Measurements from ENCODE around the gene THBS3.
A peak's percentile ranks its signal among the peaks of the same experiment; 100 is the strongest.
"Not testable (repeated sequence)": the region's sequence is repeated elsewhere in the genome, so short reads cannot be mapped to it uniquely, and the experiment has no call there.

THBS3 gene

GRCh38 chr1:155220211-155220965 lies 12.7 kb upstream of the THBS3 start:
- not testable (repeated sequence) for H3K9ac ChIP-seq (ENCODE audit: low read depth in 1 of 2, low read length in 2 of 2); H3K36me3 ChIP-seq (ENCODE audit: control insufficient read depth in 1 of 2, insufficient read depth in 2 of 2, low read length in 2 of 2); H3K4me3 ChIP-seq (ENCODE audit: low read depth in 1 of 2, low read length in 2 of 2); H3K9me3 ChIP-seq (ENCODE audit: control insufficient read depth in 1 of 2, low read length in 2 of 2); H3K27me3 ChIP-seq (ENCODE audit: control insufficient read depth in 1 of 2, insufficient read depth in 2 of 2, low read length in 2 of 2); H3K27ac ChIP-seq (ENCODE audit: low read depth, low read length)
- peaks cover 10% of the 10 kb centered on the region in 2 donors for H3K4me1 ChIP-seq (ENCODE audit: control insufficient read depth in 1 of 2, insufficient read depth in 2 of 2, low read length in 2 of 2)

DNA sequence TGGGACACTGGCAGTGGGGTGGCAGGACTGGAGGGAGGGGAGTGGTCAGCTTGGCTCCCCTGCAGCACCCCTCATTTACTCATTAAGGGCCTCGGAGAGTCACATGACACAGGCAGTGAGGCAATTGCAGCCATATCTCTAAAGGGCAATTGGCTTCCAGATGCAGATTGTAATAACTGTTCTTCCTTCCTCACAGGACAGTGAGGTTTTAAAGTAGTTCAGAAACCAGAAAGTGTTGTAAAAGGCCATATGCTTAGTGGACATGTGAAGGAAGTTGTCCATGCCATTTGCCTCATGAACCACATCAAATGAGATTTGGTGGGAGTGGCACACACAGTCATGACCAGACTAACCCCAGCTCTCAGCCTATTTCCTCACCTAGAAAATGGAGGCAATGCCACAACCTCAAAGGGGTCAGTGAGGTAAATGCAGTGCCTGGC lies 11.9 kb upstream of the THBS3 start:
- Histone ChIP-seq H3K36me3 (ENCODE audit: control insufficient read depth in 1 of 2, insufficient read depth in 2 of 2, low read length in 2 of 2) (no peaks in the 10 kb centered on the region), H3K4me1 (ENCODE audit: control insufficient read depth in 1 of 2, insufficient read depth in 2 of 2, low read length in 2 of 2) (peaks cover 10% of the 10 kb centered on the region in 2 donors), H3K27ac (ENCODE audit: low read depth, low read length) (no peak overlapping the region), H3K9me3 (ENCODE audit: control insufficient read depth in 1 of 2, low read length in 2 of 2) (no peaks in the 10 kb centered on the region), H3K4me3 (ENCODE audit: low read depth in 1 of 2, low read length in 2 of 2) (no peak overlapping the region), H3K27me3 (ENCODE audit: control insufficient read depth in 1 of 2, insufficient read depth in 2 of 2, low read length in 2 of 2) (no peaks in the 10 kb centered on the region), H3K9ac (ENCODE audit: low read depth in 1 of 2, low read length in 2 of 2) (no peak overlapping the region)

GRCh38 chr1:155218854-155219591 lies 11.3 kb upstream of the THBS3 start:
- Histone ChIP-seq H3K9me3 (ENCODE audit: control insufficient read depth in 1 of 2, low read length in 2 of 2) (no peaks in the 10 kb centered on the region), H3K27ac (ENCODE audit: low read depth, low read length) (no peak overlapping the region), H3K36me3 (ENCODE audit: control insufficient read depth in 1 of 2, insufficient read depth in 2 of 2, low read length in 2 of 2) (no peaks in the 10 kb centered on the region), H3K27me3 (ENCODE audit: control insufficient read depth in 1 of 2, insufficient read depth in 2 of 2, low read length in 2 of 2) (no peaks in the 10 kb centered on the region), H3K9ac (ENCODE audit: low read depth in 1 of 2, low read length in 2 of 2) (no peak overlapping the region), H3K4me1 (ENCODE audit: control insufficient read depth in 1 of 2, insufficient read depth in 2 of 2, low read length in 2 of 2) (peaks cover 10% of the 10 kb centered on the region in 2 donors), H3K4me3 (ENCODE audit: low read depth in 1 of 2, low read length in 2 of 2) (peak overlapping the region in 1 of 2 donors; percentile 12)

- not testable (repeated sequence) for H3K36me3 ChIP-seq (ENCODE audit: control insufficient read depth in 1 of 2, insufficient read depth in 2 of 2, low read length in 2 of 2); H3K27ac ChIP-seq (ENCODE audit: low read depth, low read length); H3K27me3 ChIP-seq (ENCODE audit: control insufficient read depth in 1 of 2, insufficient read depth in 2 of 2, low read length in 2 of 2); H3K9me3 ChIP-seq (ENCODE audit: control insufficient read depth in 1 of 2, low read length in 2 of 2); H3K4me3 ChIP-seq (ENCODE audit: low read depth in 1 of 2, low read length in 2 of 2); H3K9ac ChIP-seq (ENCODE audit: low read depth in 1 of 2, low read length in 2 of 2)
- H3K4me1 ChIP-seq (ENCODE audit: control insufficient read depth in 1 of 2, insufficient read depth in 2 of 2, low read length in 2 of 2), result peaks cover 10 to 11% of the 10 kb centered on the region in 2 donors
These were observed 7.0 kb upstream of the THBS3 start for GRCh38 chr1:155214702-155215101.

DNA sequence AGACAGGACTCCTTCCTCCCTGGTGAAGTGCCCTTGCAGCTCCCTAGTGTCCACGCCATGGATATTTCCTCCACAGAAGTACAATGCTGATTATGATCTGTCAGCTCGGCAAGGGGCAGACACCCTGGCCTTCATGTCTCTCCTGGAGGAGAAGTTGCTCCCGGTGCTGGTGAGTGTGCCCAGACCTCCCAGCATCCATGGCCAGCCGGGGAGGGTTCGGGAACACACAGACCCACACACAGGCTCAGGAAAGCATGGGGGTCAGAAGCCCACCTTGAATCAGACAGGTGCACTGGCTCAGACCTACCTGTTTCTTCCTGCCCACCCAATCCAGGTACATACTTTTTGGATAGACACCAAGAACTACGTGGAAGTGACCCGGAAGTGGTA lies 4.3 kb upstream of the THBS3 start:
- H3K9me3 ChIP-seq (ENCODE audit: control insufficient read depth in 1 of 2, low read length in 2 of 2); H3K4me3 ChIP-seq (ENCODE audit: low read depth in 1 of 2, low read length in 2 of 2); H3K36me3 ChIP-seq (ENCODE audit: control insufficient read depth in 1 of 2, insufficient read depth in 2 of 2, low read length in 2 of 2); H3K27me3 ChIP-seq (ENCODE audit: control insufficient read depth in 1 of 2, insufficient read depth in 2 of 2, low read length in 2 of 2); H3K9ac ChIP-seq (ENCODE audit: low read depth in 1 of 2, low read length in 2 of 2); H3K27ac ChIP-seq (ENCODE audit: low read depth, low read length): not testable (repeated sequence)
- peaks cover 19 to 23% of the 10 kb centered on the region in 2 donors for H3K4me1 ChIP-seq (ENCODE audit: control insufficient read depth in 1 of 2, insufficient read depth in 2 of 2, low read length in 2 of 2)

DNA sequence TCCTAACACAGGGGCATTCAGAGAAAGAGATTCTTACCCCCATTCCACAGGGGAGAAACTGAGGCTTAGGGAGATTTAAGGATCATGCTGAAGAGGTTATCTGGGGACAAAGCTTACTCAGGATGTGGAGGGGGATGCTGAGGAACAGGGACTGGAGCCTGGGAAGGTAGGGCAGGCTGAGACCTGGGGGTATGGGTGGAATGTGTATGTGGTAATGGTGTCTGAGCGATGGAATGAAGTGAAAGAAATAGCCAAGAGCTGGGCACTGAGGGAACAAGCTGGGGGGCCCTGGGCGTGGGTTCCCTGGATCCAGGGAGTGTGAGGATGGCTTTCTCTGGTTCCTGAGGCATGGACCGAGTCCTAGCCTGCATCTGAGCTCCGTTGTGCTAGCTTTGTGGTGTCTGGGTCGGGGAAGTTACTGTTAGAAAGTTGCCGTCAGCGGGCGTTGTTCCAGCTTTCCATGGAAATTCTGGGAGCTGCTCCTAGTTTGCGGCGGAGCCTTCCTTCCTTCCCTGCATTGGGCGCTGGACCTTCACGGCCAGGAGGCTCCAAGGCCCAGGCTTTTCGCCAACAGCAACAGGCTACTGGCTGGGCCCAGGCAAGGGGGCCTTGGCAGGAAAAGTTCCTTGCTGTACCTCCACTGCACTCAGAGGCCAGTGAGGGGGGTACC lies 3.8 kb upstream of the THBS3 start:
- H3K27me3 ChIP-seq (ENCODE audit: control insufficient read depth in 1 of 2, insufficient read depth in 2 of 2, low read length in 2 of 2); H3K27ac ChIP-seq (ENCODE audit: low read depth, low read length); H3K9ac ChIP-seq (ENCODE audit: low read depth in 1 of 2, low read length in 2 of 2); H3K9me3 ChIP-seq (ENCODE audit: control insufficient read depth in 1 of 2, low read length in 2 of 2); H3K36me3 ChIP-seq (ENCODE audit: control insufficient read depth in 1 of 2, insufficient read depth in 2 of 2, low read length in 2 of 2); H3K4me3 ChIP-seq (ENCODE audit: low read depth in 1 of 2, low read length in 2 of 2): not testable (repeated sequence)
- H3K4me1 ChIP-seq (ENCODE audit: control insufficient read depth in 1 of 2, insufficient read depth in 2 of 2, low read length in 2 of 2), result peaks cover 21 to 26% of the 10 kb centered on the region in 2 donors

DNA sequence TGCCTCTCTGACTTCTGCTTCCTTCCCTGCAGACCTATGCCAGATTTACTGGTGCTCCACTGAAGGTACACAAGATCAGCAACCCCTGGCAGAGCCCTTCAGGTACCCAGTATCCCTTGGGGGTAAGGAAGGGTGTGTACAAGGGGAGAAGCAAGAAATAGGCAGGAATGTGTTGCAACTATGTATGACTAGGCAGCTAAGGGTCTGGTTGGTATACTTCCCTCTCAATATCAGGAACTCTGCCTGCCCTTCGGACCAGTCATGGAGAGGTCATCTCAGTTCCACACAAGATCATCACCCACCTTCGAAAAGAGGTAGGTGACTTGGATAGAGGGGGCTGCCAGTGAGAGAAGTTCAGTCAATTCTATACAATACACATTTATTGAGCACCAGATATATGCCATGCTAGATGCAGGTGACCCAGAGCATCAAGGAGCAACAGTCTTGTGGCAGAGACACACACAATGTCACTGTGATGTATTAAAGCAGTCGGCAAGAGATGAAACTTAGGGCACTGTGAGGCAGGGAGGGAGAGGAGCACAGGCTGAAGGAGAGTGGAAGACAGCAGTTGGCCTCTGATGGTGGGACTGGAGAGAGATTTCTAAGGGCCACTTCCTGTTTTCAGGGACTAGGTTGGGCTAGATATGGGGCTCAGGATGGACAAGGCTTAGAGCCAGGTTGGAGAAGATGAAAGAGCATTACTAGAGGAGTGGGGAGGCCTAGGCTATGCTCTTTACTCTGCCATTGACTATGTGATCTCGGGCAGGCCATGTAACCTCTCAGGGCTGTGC lies 2.8 kb upstream of the THBS3 start:
- Histone ChIP-seq H3K9me3 (ENCODE audit: control insufficient read depth in 1 of 2, low read length in 2 of 2) (no peaks in the 10 kb centered on the region), H3K9ac (ENCODE audit: low read depth in 1 of 2, low read length in 2 of 2) (no peak overlapping the region), H3K27ac (ENCODE audit: low read depth, low read length) (no peak overlapping the region), H3K4me3 (ENCODE audit: low read depth in 1 of 2, low read length in 2 of 2) (no peak overlapping the region), H3K36me3 (ENCODE audit: control insufficient read depth in 1 of 2, insufficient read depth in 2 of 2, low read length in 2 of 2) (peaks cover 0 to 4% of the 10 kb centered on the region in 2 donors), H3K27me3 (ENCODE audit: control insufficient read depth in 1 of 2, insufficient read depth in 2 of 2, low read length in 2 of 2) (no peaks in the 10 kb centered on the region), H3K4me1 (ENCODE audit: control insufficient read depth in 1 of 2, insufficient read depth in 2 of 2, low read length in 2 of 2) (peaks cover 21 to 26% of the 10 kb centered on the region in 2 donors)

DNA sequence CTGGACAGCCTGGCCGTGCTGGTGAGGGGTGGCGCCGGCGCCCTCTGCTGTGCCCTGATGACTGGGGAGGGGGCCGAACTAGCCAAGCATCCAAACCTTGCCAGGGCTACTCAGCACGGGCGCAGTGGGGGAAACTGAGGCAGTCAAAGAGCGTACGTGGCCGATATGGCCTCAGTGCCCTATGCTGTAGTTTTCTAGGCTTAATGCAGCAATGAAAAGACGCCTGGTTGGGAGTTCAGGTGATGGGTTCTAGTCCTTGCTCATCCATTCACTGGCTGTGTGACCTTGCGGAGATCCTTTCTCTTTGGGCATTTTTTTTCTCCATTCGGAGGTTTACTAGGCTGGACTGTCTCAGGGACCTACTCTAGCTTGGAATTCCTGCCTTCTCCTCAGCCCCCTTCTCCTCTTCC lies 1.6 kb upstream of the THBS3 start:
- peak overlapping the region; percentile 69 to 85 for H3K9ac ChIP-seq (ENCODE audit: low read depth in 1 of 2, low read length in 2 of 2)
- H3K27me3 ChIP-seq (ENCODE audit: control insufficient read depth in 1 of 2, insufficient read depth in 2 of 2, low read length in 2 of 2), result no peaks in the 10 kb centered on the region
- H3K27ac ChIP-seq (ENCODE audit: low read depth, low read length), result peak overlapping the region; percentile 99
- peaks cover 0 to 4% of the 10 kb centered on the region in 2 donors for H3K36me3 ChIP-seq (ENCODE audit: control insufficient read depth in 1 of 2, insufficient read depth in 2 of 2, low read length in 2 of 2)
- H3K9me3 ChIP-seq (ENCODE audit: control insufficient read depth in 1 of 2, low read length in 2 of 2), result no peaks in the 10 kb centered on the region
- peak overlapping the region; percentile 84 to 91 for H3K4me3 ChIP-seq (ENCODE audit: low read depth in 1 of 2, low read length in 2 of 2)
- H3K4me1 ChIP-seq (ENCODE audit: control insufficient read depth in 1 of 2, insufficient read depth in 2 of 2, low read length in 2 of 2), result peaks cover 21 to 26% of the 10 kb centered on the region in 2 donors

- H3K27ac ChIP-seq (ENCODE audit: low read depth, low read length), result peak within 1 kb of the TSS; percentile 99
- peaks cover 0 to 4% of the 10 kb centered on the region in 2 donors for H3K36me3 ChIP-seq (ENCODE audit: control insufficient read depth in 1 of 2, insufficient read depth in 2 of 2, low read length in 2 of 2)
- H3K9me3 ChIP-seq (ENCODE audit: control insufficient read depth in 1 of 2, low read length in 2 of 2), result no peaks in the 10 kb centered on the region
- H3K9ac ChIP-seq (ENCODE audit: low read depth in 1 of 2, low read length in 2 of 2), result peak within 1 kb of the TSS; percentile 71 to 85
- peak within 1 kb of the TSS; percentile 84 to 91 for H3K4me3 ChIP-seq (ENCODE audit: low read depth in 1 of 2, low read length in 2 of 2)
- H3K4me1 ChIP-seq (ENCODE audit: control insufficient read depth in 1 of 2, insufficient read depth in 2 of 2, low read length in 2 of 2), result peaks cover 21 to 26% of the 10 kb centered on the region in 2 donors
- H3K27me3 ChIP-seq (ENCODE audit: control insufficient read depth in 1 of 2, insufficient read depth in 2 of 2, low read length in 2 of 2), result no peaks in the 10 kb centered on the region
These were observed 1.0 kb upstream of the THBS3 start, which contains the start of gene MTX1 for GRCh38 chr1:155208541-155209311. MTX1 (plus strand) TSS chr1:155208695; CDS start chr1:155208805, 110 bp downstream.

All from duodenal mucosa (tissue), 2 donors.